ENCODE measurements around the gene DDX3X.

- TF ChIP-seq CTCF (IDR thresholded peaks at IDR 0.05; ENCODE audit: poor library complexity) (no peak), EZH2phosphoT487 (IDR thresholded peaks at IDR 0.05; ENCODE audit: low read depth, severe bottlenecking, unreplicated experiment) (no peak), EZH2 (IDR thresholded peaks at IDR 0.05; ENCODE audit: borderline replicate concordance) (no peak)
Observed at GRCh38 chrX:41332005-41332404, 2.0 kb upstream of the DDX3X start.
